Sigmoid colon (tissue), 3 donors: Measurements from ENCODE around the gene CLDN6.

Experiments used
- CTCF ChIP-seq, 4 experiments: fragments of 450-650 bp in 3 of 4; fragments of 200-600 bp in 1 of 4; IDR thresholded peaks; one replicate each; pipeline ENCODE4 v1.5.1; 2016 to 2019; ENCODE audit warnings: antibody characterized with exemption in 4 of 4, mild to moderate bottlenecking in 3 of 4, moderate library complexity in 2 of 4
- POLR2A ChIP-seq, 2 donors: fragments of 450-650 bp; IDR thresholded peaks; one replicate each; pipeline ENCODE4 v1.6.1; 2016; ENCODE audit warnings: antibody characterized with exemption in 2 of 2, mild to moderate bottlenecking in 2 of 2, moderate library complexity in 2 of 2

DNA sequence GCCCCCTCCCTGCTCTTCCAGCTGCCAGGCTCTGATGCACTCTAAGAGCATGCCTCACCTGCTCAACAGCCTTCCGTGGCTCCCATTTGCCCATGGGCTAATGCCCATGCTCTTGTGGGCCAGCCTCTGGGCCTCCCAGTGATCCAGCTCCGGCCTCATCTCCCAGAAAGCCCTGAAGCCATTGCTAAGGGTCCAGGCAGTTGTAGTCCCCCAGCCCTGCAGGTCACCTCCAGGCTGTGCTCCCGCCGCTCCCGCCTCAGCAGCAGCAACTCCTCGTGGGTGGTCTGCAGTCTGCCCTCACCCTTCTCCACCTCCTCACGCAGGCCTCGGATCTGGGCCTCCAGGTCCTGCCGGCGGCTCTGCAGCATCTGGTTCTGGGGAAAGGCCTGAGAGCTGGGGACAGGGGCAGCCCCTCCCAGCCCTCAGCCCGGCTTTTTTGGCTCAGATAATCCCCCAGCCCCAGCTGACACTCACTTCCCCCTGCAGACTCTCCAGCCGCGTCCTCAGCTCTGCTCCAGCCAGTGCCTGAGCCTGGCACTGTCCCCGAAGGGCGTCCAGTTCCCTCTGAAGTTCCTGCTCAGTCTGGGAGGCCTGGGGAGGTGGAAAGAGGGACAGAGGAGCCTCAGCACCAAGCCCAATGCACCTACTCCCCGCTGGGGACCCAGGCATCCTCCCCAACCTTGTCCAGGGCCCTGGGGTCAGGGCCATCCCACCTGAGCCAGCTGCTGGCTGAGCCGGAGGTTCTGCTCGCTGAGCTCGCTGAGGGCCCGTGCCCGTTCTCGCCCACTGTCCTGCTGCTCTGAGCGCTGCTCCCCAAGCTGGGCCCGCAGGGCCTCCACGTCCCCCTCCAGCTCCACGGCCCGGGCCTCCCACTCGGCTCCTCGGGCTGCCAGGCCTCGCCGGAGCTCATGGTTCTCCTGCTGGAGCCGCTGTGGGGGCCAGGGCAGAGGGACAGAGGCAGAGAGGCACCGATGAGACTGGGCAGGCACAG lies 12.5 kb upstream of the CLDN6 start:
- TF ChIP-seq CTCF (IDR thresholded peaks at IDR 0.05) (no peak), POLR2A (IDR thresholded peaks at IDR 0.05) (no peak)
